CD4-positive, alpha-beta T cell treated with Interleukin-15 for 4 hours (primary cell): ENCODE measurements around the gene ZNF669.
"Not testable (repeated sequence)": the region's sequence is repeated elsewhere in the genome, so short reads cannot be mapped to it uniquely, and the experiment has no call there.

Experiments used
- DNase-seq: peaks from one replicate; pipeline ENCODE4 v3.0.0-alpha.2; 2020; ENCODE audit warnings: low spot score

ZNF669 gene

GRCh38 chr1:247103859-247104591 is at the start of gene ZNF669:
Gene ZNF669, minus strand, starts transcription at chr1:247104356. Its CDS starts 157 bp downstream, at chr1:247104199.
- DNase-seq, result peak; percentile 89

DNA sequence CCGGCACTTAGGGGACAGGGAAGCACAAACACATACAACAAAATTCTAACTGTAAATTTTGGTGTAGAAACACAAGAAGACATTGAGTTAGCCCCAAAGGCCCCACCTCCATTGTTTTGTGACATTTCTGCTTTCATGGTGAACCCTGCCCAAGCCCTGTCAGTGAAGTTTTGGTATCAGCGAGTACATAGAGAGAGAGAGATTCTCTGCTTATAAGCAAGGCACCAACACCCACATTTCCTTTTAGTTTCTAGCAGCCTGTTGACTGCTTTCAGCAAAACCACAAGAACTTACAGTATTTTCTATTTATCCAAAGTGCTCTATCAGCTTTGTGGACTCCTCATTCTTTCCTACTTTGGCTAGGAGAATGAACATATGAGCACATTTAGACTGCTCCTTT is 43.6 kb upstream of the ZNF669 start:
- DNase-seq, result no peak

GRCh38 chr1:247147120-247147519 is 43.0 kb upstream of the ZNF669 start:
- not testable (repeated sequence) for DNase-seq

GRCh38 chr1:247146671-247147070 is 42.5 kb upstream of the ZNF669 start:
- DNase-seq, result no peak

GRCh38 chr1:247145279-247145678 is 41.1 kb upstream of the ZNF669 start:
- DNase-seq, result no peak

GRCh38 chr1:247139557-247139956 is 35.4 kb upstream of the ZNF669 start:
- DNase-seq, result not testable (repeated sequence)

GRCh38 chr1:247131236-247131635 is 27.1 kb upstream of the ZNF669 start:
- no peak for DNase-seq

DNA sequence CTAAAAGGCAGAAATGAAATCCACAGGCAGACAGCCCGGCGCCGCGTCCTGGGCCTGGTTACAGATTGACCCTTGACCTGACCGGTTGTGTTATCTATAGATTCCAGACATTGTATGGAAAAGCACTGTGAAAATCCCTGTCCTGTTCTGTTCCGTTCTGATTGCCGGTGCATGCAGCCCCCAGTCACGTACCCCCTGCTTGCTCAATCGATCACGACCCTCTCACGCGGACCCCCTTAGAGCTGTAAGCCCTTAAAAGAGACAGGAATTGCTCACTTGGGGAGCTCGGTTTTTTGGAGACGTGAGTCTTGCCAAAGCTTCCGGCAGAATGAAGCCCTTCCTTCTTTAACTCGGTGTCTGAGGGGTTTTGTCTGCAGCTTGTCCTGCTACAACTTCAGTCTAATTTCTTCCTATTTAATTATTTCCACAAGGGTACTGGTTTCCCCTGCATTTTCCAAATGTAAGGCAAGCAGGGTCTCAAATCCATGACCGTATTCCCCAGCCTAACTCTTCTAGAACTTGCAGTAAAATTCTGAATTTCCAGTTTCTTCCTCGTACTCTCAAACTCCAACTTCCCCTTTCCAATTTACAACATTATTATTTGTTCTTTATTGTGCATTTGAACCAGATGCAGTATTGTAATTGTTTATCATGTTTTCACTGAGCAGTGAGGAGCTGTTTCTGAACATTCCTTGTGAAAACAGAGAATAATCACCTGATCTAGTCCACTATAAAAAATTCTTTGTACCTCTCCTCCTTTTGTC is 23.5 kb upstream of the ZNF669 start:
- not testable (repeated sequence) for DNase-seq

DNA sequence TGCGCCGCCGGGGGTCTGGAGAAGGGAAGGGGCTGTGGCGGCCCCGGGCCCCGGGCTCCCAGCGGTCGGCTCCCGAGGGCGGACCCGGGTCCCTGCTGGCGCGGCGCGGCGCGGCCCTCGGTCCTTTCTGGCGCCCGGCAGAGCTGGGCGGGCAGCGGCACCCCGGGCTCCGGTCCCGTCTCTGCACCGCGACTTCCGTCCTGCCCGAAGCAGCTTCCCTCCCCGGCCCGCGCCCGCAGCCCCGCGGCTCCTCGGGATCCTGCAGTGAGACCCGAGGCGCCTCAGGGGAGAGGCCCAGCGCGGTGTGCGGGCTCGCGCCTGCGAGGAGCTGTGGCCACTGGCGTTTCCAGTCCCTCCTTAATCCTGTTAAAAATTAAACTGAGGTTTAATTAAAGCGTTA is 22.4 kb upstream of the ZNF669 start:
- DNase-seq, result not testable (repeated sequence)

DNA sequence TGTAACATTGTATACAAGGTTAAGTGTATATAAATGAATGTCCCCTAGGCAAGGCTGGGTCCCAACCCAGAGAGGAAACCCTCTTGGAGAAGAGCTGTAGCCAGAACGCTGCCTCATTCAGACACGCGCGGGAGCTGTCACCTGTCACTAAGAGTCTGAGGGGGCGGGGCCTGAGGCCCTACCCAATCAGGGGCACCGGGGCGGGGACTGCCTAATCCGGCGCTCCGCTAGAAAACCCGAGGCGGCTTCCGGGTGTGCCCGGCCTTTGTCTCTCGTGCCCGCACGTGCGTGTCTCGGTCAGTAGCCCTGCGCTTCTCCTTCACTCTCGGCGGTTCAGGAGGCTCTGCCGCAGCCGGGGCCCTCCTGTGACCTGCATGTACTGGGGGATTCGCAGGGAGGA is 22.0 kb upstream of the ZNF669 start:
- DNase-seq, result not testable (repeated sequence)

GRCh38 chr1:247121382-247121781 is 17.2 kb upstream of the ZNF669 start:
- no peak for DNase-seq

GRCh38 chr1:247120408-247120668 is 16.2 kb upstream of the ZNF669 start:
- DNase-seq, result not testable (repeated sequence)

DNA sequence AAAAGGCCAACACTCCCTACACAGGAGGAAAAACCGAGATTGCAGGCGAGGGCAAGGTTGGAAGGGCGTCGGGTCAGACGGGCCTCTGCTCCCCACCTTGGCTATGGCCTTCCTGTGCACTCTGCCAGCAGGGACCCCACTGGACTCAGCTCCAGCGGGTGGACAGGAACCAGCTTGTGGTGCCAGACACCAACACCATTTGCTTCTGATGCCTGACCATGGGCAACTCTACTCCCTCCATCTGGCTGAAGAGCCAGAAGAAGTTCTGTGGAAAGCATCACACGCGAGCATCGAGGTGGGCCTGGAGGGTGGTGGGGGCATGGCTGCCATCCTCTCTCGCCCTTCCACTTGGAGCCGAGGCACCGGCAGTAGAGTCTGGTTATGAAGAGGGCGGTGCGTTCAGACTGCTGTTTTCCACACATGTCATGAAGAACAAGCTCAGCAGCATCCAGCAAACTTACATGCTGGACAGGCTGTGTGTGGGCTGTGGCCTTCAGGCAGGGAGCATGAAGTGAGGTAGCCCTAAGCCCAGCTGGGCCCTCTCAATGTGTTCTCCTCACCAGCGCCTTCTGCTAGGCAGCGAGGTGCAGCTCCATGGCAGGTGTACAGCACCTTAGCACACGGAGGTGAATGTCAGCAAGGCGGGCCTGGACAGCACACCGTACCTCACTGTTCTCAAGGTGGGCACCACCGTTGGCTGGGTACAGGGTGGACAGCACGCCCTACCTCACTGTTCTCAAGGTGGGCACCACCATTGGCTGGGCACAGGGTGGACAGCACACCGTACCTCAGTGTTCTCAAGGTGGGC is 15.6 kb upstream of the ZNF669 start:
- DNase-seq, result no peak

DNA sequence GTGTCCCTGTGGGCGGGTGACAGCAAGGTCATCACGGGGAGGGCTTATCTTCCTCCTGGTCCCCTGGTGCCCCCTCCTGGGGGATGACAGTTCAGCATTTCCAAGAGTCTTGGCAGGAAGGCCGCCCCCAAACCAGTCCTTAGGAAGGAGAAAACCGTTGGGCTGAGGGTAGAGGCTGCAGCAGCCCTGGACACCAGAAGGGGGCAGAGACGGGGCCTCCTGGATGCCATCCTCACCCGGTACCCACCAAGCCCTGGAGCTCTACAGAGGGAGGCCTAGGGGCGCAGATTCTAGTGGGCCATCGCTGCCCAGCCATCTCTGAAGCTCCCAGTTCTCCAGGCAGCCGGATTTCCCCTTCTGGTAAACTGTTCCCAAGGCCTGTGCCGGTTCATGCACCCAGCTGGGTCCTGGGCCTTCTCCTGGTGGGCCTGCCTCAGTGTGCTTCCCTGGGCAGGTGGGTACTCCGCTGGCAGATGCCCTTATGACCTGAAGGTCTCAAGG is 14.8 kb upstream of the ZNF669 start:
- no peak for DNase-seq

DNA sequence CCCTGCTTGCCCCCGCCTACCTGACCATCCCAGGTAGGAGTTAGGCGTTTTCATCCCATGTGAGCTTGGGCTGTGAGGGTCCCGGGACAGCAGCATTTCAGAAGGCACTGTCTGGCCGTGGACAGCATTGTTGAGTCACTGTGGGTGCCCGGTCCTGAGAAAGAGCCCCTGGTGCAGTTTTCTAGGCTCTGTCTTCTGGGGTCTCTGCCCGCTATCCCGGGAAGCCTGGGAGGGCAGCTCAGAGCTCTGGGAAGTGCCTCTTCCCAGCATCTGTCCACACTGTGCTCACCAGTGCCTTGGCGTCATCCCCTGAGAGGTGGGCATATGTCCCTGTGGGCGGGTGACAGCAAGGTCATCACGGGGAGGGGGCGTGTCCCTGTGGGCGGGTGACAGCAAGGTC is 11.4 kb upstream of the ZNF669 start:
- DNase-seq, result no peak

GRCh38 chr1:247115141-247115510 is 11.0 kb upstream of the ZNF669 start:
- DNase-seq, result no peak

DNA sequence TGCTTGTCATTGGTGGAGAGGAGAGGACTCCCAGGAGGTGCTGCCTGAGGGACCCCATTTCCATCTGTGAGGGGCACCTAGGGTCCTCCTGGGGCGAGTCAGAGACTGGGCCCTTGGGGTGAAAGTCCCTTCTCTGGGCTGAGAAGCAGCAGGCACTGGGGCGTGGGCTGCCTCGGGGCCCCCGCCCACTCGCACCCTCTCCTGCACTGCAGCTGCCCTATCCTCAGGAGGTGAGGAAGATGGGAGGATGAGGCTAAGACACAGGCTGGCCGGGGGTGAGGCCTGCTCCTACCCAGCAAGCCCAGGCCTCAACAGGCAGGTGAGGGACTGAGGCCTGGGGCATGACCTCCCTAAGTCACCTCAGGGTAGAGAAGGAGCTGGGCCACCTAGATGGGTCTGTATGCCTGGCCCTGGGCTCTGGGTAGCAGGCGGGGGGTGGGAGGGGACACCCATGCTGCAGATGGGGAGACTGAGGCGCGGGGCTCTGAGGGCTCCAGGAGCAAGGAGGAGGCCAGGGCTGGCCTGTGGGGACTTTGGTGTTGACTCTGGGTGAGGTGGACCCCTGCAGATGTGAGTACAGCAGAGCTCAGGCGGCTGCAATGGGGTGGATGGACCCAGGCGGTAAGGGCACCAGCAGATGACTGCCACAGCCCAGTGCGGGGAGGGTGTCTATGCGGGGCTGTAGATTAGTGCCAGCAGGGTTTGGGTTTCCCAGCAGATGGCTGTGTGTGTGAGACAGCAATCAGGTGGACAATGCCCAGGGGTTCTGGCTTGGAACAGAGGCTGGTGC is 10.4 kb upstream of the ZNF669 start:
- DNase-seq, result no peak

- no peak for DNase-seq
Measured at GRCh38 chr1:247113733-247114271, 9.6 kb upstream of the ZNF669 start.

GRCh38 chr1:247113094-247113497 is 8.9 kb upstream of the ZNF669 start:
- no peak for DNase-seq

DNA sequence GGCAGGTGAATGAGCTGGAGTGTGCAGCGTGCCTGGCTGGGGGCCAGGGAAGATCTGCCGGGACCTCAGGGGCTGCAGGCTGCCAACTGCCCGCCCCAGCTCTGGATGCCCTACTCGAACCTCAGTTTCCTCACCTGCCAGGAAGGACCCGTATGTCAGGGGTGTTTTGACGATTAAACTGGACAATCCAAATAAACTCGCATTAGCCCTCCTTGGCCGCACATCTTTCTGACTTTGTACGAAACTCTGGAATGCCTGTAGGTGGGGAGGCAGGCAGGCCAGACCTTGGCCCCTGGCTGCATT is 8.3 kb upstream of the ZNF669 start:
- DNase-seq, result no peak

GRCh38 chr1:247111700-247112478 is 7.7 kb upstream of the ZNF669 start:
- no peak for DNase-seq
